AG20443 (cell line): ENCODE results near the gene FLYWCH2.
"Not testable (repeated sequence)": the region's sequence is repeated elsewhere in the genome, so short reads cannot be mapped to it uniquely, and the experiment has no call there.

ENCODE experiments used
- DNase-seq: peaks from one replicate; pipeline ENCODE4 v3.0.0; 2012; ENCODE audit warnings: low spot score, mixed read lengths

The FLYWCH2 gene

GRCh38 chr16:2942045-2942444, 59.0 kb downstream of the FLYWCH2 start:
- no peak for DNase-seq

GRCh38 chr16:2943716-2944115, 60.7 kb downstream of the FLYWCH2 start:
- not testable (repeated sequence) for DNase-seq

- DNase-seq: no peak
These were observed 63.6 kb downstream of the FLYWCH2 start for GRCh38 chr16:2946649-2947048.
